Measurements from ENCODE around the gene WFDC8.

GRCh38 chr20:45626540-45626939, 47.5 kb upstream of the WFDC8 start:
- no peak for TF ChIP-seq EZH2phosphoT487 (IDR thresholded peaks at IDR 0.05; ENCODE audit: borderline replicate concordance, low read depth)
- TF ChIP-seq CTCF (IDR thresholded peaks at IDR 0.05), result no peak
- no peak for TF ChIP-seq ELF1 (IDR thresholded peaks at IDR 0.05)
- no peak for TF ChIP-seq ZBTB33 (IDR thresholded peaks at IDR 0.05; ENCODE audit: borderline replicate concordance, low read depth)
- no peak for TF ChIP-seq POLR2AphosphoS5 (IDR thresholded peaks at IDR 0.05; ENCODE audit: low read depth, low read length)
- TF ChIP-seq REST (IDR thresholded peaks at IDR 0.05; ENCODE audit: low read depth, low read length), result no peak

All from SK-N-SH (cell line).